ENCODE measurements around the gene ATAD1.
"Not testable (repeated sequence)": the region's sequence is repeated elsewhere in the genome, so short reads cannot be mapped to it uniquely, and the experiment has no call there.

ATAD1 gene

GRCh38 chr10:87817609-87818504, at the start of gene ATAD1:
ATAD1 (minus strand) TSS chr10:87818226; CDS start chr10:87814599, 3,627 bp downstream.
- no peaks in the 10 kb centered on the region for H3K36me3 ChIP-seq (ENCODE audit: insufficient read depth, low read length)
- H3K4me3 ChIP-seq (ENCODE audit: low read depth in 1 of 2, low read length in 2 of 2): peak within 1 kb of the TSS; percentile 72 to 79
- peak within 1 kb of the TSS; percentile 79 for H3K27ac ChIP-seq (ENCODE audit: low read depth, low read length)
- H3K27me3 ChIP-seq (ENCODE audit: control insufficient read depth in 1 of 2, insufficient read depth in 2 of 2, low read length in 2 of 2): no peaks in the 10 kb centered on the region
- peaks cover 16% of the 10 kb centered on the region for H3K4me1 ChIP-seq (ENCODE audit: insufficient read depth, low read length)
- no peaks in the 10 kb centered on the region for H3K9me3 ChIP-seq (ENCODE audit: low read length)
- H3K9ac ChIP-seq (ENCODE audit: low read length): peak within 1 kb of the TSS; percentile 68

DNA sequence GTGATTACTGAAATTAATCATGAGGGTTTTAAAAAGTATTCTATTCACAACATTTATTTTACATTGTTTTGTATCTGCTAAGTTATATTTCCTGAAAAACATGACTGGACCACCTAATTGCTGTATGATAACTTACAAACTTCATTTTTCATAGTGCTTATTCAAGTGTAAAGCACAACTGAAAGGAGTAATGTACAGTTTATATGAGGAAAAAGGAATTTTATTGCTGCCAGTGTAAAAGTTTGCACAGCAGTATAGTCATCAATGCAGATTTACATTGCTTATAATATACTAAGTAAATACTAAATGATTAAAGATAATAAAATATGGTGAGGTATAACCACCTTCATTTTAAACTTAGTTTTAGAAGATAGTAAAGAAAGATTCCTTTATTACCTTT, 49.4 kb upstream of the ATAD1 start:
- H3K36me3 ChIP-seq (ENCODE audit: insufficient read depth, low read length): no peaks in the 10 kb centered on the region
- no peak overlapping the region for H3K27ac ChIP-seq (ENCODE audit: low read depth, low read length)
- H3K27me3 ChIP-seq (ENCODE audit: control insufficient read depth in 1 of 2, insufficient read depth in 2 of 2, low read length in 2 of 2): no peaks in the 10 kb centered on the region
- peak overlapping the region; percentile 62 for H3K9ac ChIP-seq (ENCODE audit: low read length)
- H3K4me3 ChIP-seq (ENCODE audit: low read depth in 1 of 2, low read length in 2 of 2): peak overlapping the region in 1 of 2 donors; percentile 76
- H3K9me3 ChIP-seq (ENCODE audit: low read length): no peaks in the 10 kb centered on the region
- peaks cover 27% of the 10 kb centered on the region for H3K4me1 ChIP-seq (ENCODE audit: insufficient read depth, low read length)

DNA sequence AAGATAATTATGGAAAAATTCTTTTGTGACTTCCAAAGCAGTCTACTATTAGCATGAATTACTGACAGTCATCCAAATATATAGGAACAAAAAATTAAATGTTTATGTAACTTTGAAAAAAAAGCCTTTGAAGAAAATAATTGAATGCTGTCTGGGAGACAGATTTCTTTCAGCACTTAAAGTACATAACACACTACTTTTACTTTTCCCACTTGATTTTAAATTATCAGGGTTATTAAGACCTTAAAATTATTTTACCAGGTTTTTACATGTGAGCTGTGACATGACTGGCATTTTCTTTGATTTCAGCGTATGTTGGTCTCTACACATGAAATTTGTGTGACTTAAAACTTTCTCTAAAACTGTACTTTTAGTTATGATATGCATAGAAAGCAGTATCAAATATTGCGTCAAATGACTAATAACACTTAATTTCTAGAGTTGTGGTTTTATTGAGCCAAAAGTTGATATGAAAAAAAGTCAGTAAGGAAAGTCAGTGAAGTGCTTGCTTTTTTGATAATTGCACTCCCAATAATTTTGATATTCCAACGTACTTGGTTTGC, 48.5 kb upstream of the ATAD1 start:
- peak overlapping the region; percentile 22 for H3K27ac ChIP-seq (ENCODE audit: low read depth, low read length)
- no peaks in the 10 kb centered on the region for H3K27me3 ChIP-seq (ENCODE audit: control insufficient read depth in 1 of 2, insufficient read depth in 2 of 2, low read length in 2 of 2)
- no peaks in the 10 kb centered on the region for H3K9me3 ChIP-seq (ENCODE audit: low read length)
- peak overlapping the region; percentile 62 for H3K9ac ChIP-seq (ENCODE audit: low read length)
- peaks cover 27% of the 10 kb centered on the region for H3K4me1 ChIP-seq (ENCODE audit: insufficient read depth, low read length)
- H3K4me3 ChIP-seq (ENCODE audit: low read depth in 1 of 2, low read length in 2 of 2): peak overlapping the region; percentile 5 to 76
- H3K36me3 ChIP-seq (ENCODE audit: insufficient read depth, low read length): no peaks in the 10 kb centered on the region

- H3K9ac ChIP-seq (ENCODE audit: low read length): peak overlapping the region; percentile 62
- peak overlapping the region; percentile 93 for H3K27ac ChIP-seq (ENCODE audit: low read depth, low read length)
- no peaks in the 10 kb centered on the region for H3K36me3 ChIP-seq (ENCODE audit: insufficient read depth, low read length)
- H3K4me3 ChIP-seq (ENCODE audit: low read depth in 1 of 2, low read length in 2 of 2): peak overlapping the region; percentile 76 to 92
- H3K27me3 ChIP-seq (ENCODE audit: control insufficient read depth in 1 of 2, insufficient read depth in 2 of 2, low read length in 2 of 2): no peaks in the 10 kb centered on the region
- peaks cover 16% of the 10 kb centered on the region for H3K4me1 ChIP-seq (ENCODE audit: insufficient read depth, low read length)
- no peaks in the 10 kb centered on the region for H3K9me3 ChIP-seq (ENCODE audit: low read length)
Observed at GRCh38 chr10:87865241-87865881, 47.3 kb upstream of the ATAD1 start.

- no peaks in the 10 kb centered on the region for H3K36me3 ChIP-seq (ENCODE audit: insufficient read depth, low read length)
- peaks cover 16% of the 10 kb centered on the region for H3K4me1 ChIP-seq (ENCODE audit: insufficient read depth, low read length)
Observed at GRCh38 chr10:87864496-87865059, 46.6 kb upstream of the ATAD1 start.

DNA sequence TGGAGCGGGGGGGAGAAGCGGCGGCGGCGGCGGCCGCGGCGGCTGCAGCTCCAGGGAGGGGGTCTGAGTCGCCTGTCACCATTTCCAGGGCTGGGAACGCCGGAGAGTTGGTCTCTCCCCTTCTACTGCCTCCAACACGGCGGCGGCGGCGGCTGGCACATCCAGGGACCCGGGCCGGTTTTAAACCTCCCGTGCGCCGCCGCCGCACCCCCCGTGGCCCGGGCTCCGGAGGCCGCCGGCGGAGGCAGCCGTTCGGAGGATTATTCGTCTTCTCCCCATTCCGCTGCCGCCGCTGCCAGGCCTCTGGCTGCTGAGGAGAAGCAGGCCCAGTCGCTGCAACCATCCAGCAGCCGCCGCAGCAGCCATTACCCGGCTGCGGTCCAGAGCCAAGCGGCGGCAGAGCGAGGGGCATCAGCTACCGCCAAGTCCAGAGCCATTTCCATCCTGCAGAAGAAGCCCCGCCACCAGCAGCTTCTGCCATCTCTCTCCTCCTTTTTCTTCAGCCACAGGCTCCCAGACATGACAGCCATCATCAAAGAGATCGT, 46.0 kb upstream of the ATAD1 start:
- Histone ChIP-seq H3K27ac (ENCODE audit: low read depth, low read length) (peak overlapping the region; percentile 93), H3K4me1 (ENCODE audit: insufficient read depth, low read length) (peaks cover 12% of the 10 kb centered on the region), H3K4me3 (ENCODE audit: low read depth in 1 of 2, low read length in 2 of 2) (peak overlapping the region; percentile 92 to 96), H3K9ac (ENCODE audit: low read length) (peak overlapping the region; percentile 62)
- H3K9me3 ChIP-seq (ENCODE audit: low read length); H3K36me3 ChIP-seq (ENCODE audit: insufficient read depth, low read length); H3K27me3 ChIP-seq (ENCODE audit: control insufficient read depth in 1 of 2, insufficient read depth in 2 of 2, low read length in 2 of 2): not testable (repeated sequence)

More at GRCh38 chr10:87864496-87865059, 46.6 kb upstream of the ATAD1 start:
- Histone ChIP-seq H3K27ac (ENCODE audit: low read depth, low read length) (peak overlapping the region; percentile 93), H3K9me3 (ENCODE audit: low read length) (no peaks in the 10 kb centered on the region), H3K27me3 (ENCODE audit: control insufficient read depth in 1 of 2, insufficient read depth in 2 of 2, low read length in 2 of 2) (no peaks in the 10 kb centered on the region), H3K9ac (ENCODE audit: low read length) (peak overlapping the region; percentile 62), H3K4me3 (ENCODE audit: low read depth in 1 of 2, low read length in 2 of 2) (peak overlapping the region; percentile 76 to 92)

GRCh38 chr10:87863053-87863943, 45.3 kb upstream of the ATAD1 start, which contains the start of the genes KLLN and PTEN:
KLLN (minus strand) TSS chr10:87863533; CDS start chr10:87862487, 1,046 bp downstream.
PTEN (plus strand) TSS chr10:87863625; CDS start chr10:87864470, 845 bp downstream.
- Histone ChIP-seq H3K27ac (ENCODE audit: low read depth, low read length) (peak within 1 kb of the TSS; percentile 93), H3K27me3 (ENCODE audit: control insufficient read depth in 1 of 2, insufficient read depth in 2 of 2, low read length in 2 of 2) (no peaks in the 10 kb centered on the region), H3K9ac (ENCODE audit: low read length) (peak within 1 kb of the TSS; percentile 83), H3K4me1 (ENCODE audit: insufficient read depth, low read length) (peaks cover 5% of the 10 kb centered on the region), H3K9me3 (ENCODE audit: low read length) (no peaks in the 10 kb centered on the region), H3K36me3 (ENCODE audit: insufficient read depth, low read length) (no peaks in the 10 kb centered on the region), H3K4me3 (ENCODE audit: low read depth in 1 of 2, low read length in 2 of 2) (peak within 1 kb of the TSS; percentile 92 to 96)

GRCh38 chr10:87862679-87863052, 44.6 kb upstream of the ATAD1 start:
- Histone ChIP-seq H3K27ac (ENCODE audit: low read depth, low read length) (peak overlapping the region; percentile 93), H3K27me3 (ENCODE audit: control insufficient read depth in 1 of 2, insufficient read depth in 2 of 2, low read length in 2 of 2) (no peaks in the 10 kb centered on the region), H3K9me3 (ENCODE audit: low read length) (no peaks in the 10 kb centered on the region), H3K4me1 (ENCODE audit: insufficient read depth, low read length) (no peaks in the 10 kb centered on the region), H3K4me3 (ENCODE audit: low read depth in 1 of 2, low read length in 2 of 2) (peak overlapping the region; percentile 86 to 96), H3K9ac (ENCODE audit: low read length) (peak overlapping the region; percentile 83), H3K36me3 (ENCODE audit: insufficient read depth, low read length) (no peaks in the 10 kb centered on the region)

DNA sequence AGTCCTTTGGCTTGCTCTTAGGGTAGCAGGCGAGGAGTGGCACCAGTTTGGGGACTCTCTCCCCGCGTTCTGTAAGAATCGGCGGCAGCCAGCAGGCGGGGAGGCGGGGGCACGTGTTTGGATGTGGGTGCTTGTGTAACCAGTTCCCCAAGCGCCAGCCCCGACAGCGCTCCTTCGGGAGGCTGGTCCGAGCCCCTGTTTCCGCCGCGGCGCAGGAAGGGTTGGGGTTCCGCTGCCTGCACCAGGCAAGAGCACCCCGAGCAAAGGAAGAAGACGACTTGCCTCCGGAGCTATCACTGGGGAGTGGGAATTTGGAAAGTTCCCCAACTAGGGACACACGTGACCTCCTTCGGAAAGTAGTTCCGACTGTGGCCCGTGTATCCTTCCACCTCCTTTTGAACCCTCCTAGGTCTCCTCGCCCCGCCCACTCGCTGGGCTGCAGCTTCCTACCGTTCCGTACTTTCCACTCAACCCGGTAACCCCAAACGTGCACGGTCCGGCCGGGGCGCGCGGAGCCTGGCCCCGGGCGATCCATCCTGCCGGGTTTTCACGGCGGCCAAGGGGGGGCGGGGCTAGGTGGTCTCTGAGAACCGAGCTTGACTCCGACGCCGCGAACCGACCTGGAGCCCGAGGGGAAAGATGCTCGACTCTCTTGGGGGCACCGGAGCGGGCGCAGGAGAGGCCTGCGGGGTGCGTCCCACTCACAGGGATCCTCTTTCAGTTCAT, 44.1 kb upstream of the ATAD1 start:
- peak overlapping the region; percentile 93 for H3K27ac ChIP-seq (ENCODE audit: low read depth, low read length)
- no peaks in the 10 kb centered on the region for H3K9me3 ChIP-seq (ENCODE audit: low read length)
- no peaks in the 10 kb centered on the region for H3K4me1 ChIP-seq (ENCODE audit: insufficient read depth, low read length)
- no peaks in the 10 kb centered on the region for H3K36me3 ChIP-seq (ENCODE audit: insufficient read depth, low read length)
- peak overlapping the region; percentile 86 to 96 for H3K4me3 ChIP-seq (ENCODE audit: low read depth in 1 of 2, low read length in 2 of 2)
- peak overlapping the region; percentile 83 for H3K9ac ChIP-seq (ENCODE audit: low read length)
- H3K27me3 ChIP-seq (ENCODE audit: control insufficient read depth in 1 of 2, insufficient read depth in 2 of 2, low read length in 2 of 2): no peaks in the 10 kb centered on the region

DNA sequence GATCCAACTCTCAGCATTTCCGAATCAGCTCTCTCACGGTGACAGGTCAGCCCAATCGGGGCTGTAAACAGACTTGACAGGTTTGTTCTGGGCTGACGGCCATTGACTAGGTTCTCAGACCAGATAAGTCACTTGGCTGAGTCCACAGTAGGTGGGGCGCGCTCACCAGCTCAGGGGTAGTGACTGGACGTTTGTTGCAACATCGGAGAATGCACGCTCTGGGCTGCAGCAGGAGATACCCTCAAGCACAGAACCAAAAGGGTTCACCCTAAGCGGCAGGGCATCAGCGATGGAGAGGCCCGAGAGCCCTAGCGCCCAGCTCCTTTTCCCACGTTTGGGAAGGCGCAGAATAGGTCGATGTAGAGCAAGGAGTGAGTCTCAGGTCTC, 43.5 kb upstream of the ATAD1 start:
- H3K9ac ChIP-seq (ENCODE audit: low read length): peak overlapping the region; percentile 55
- peak overlapping the region; percentile 93 for H3K27ac ChIP-seq (ENCODE audit: low read depth, low read length)
- H3K4me1 ChIP-seq (ENCODE audit: insufficient read depth, low read length): no peaks in the 10 kb centered on the region
- no peaks in the 10 kb centered on the region for H3K9me3 ChIP-seq (ENCODE audit: low read length)
- no peaks in the 10 kb centered on the region for H3K27me3 ChIP-seq (ENCODE audit: control insufficient read depth in 1 of 2, insufficient read depth in 2 of 2, low read length in 2 of 2)
- H3K36me3 ChIP-seq (ENCODE audit: insufficient read depth, low read length): no peaks in the 10 kb centered on the region
- peak overlapping the region; percentile 86 to 96 for H3K4me3 ChIP-seq (ENCODE audit: low read depth in 1 of 2, low read length in 2 of 2)

Measured in muscle layer of colon (tissue), 2 donors.